Naive B cell (primary cell): ENCODE measurements around the gene CCNY. TPM values are rescaled to one million over a fixed set of nuclear protein-coding genes. Genes with fewer than 3 reads are reported as not detected.
A peak's percentile ranks its signal among the peaks of the same experiment; 100 is the strongest.

Experiments used
- ATAC-seq, 2 donors: fragments of 150-1000 bp; cut with Tn5 transposase; 2 replicates each; pipeline ENCODE4 v1.10.0; 2021; ENCODE audit warnings: low read depth in 2 of 2, mild to moderate bottlenecking in 2 of 2, moderate library complexity in 2 of 2
- DNase-seq: peaks from one replicate; pipeline ENCODE4 v3.0.0; 2022
- H3K27ac Mint-ChIP-seq, 6 donors: one replicate each; pipeline ENCODE4 v1.8.0; 2020 to 2022; ENCODE audit warnings: mild to moderate bottlenecking in 6 of 6, mixed read lengths in 6 of 6, moderate library complexity in 5 of 6, inconsistent platforms in 2 of 6
- H3K27me3 Mint-ChIP-seq, 3 donors: one replicate each; pipeline ENCODE4 v1.8.0; 2021 to 2022; ENCODE audit warnings: mixed read lengths in 3 of 3, mild to moderate bottlenecking in 1 of 3
- H3K36me3 Mint-ChIP-seq, 2 donors: one replicate each; pipeline ENCODE4 v1.8.0; 2020 to 2022; ENCODE audit warnings: mixed read lengths in 2 of 2, inconsistent platforms in 1 of 2, mild to moderate bottlenecking in 1 of 2
- H3K4me1 Mint-ChIP-seq, 3 donors: one replicate each; pipeline ENCODE4 v1.8.0; 2020 to 2022; ENCODE audit warnings: mixed read lengths in 3 of 3, inconsistent platforms in 1 of 3, mild to moderate bottlenecking in 1 of 3, moderate library complexity in 1 of 3
- H3K4me3 Mint-ChIP-seq, 8 donors: one replicate each; pipeline ENCODE4 v1.8.0; 2020 to 2022; ENCODE audit warnings: mild to moderate bottlenecking in 8 of 8, mixed read lengths in 8 of 8, moderate library complexity in 8 of 8, inconsistent platforms in 2 of 8
- H3K9me3 Mint-ChIP-seq, 7 donors: one replicate each; pipeline ENCODE4 v1.8.0; 2020 to 2022; ENCODE audit warnings: mixed read lengths in 7 of 7, mild to moderate bottlenecking in 5 of 7, inconsistent platforms in 2 of 7, moderate library complexity in 1 of 7
- polyA plus RNA-seq, 6 donors: library from polyadenylated mRNA; unstranded; fragments of 300-500 nt; fragmentation: Illumina TruSeq; gene quantifications; one replicate each; pipeline ENCODE4 v1.2.3, GENCODE V29; 2021; ENCODE audit warnings: low read depth in 6 of 6

The CCNY gene
- polyA plus RNA-seq, 6 donors from 2014 or later = 9.4 to 27.7 (median 13.6) TPM

DNA sequence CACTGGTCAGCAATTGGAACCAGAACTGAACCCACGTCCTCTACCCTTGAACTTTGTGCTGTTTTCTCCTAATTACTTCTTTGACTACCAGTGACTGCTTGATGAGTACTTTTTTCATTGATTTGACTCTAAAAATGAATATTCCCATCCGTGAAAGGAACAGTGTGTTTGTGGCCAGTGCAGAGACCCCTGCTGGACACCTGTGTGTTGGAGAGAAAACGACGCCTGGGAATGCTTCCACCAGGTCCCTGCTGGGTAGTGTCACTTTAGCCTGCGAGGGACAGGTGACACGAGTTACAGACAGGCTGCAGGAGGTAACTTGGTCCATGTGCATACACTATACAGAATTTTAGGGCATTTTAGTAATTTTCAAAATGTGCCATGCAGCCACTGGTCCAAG is 262.1 kb downstream of the CCNY start:
- H3K4me3 Mint-ChIP-seq = no peak overlapping the region
- no peak overlapping the region for H3K27ac Mint-ChIP-seq
- peaks cover 4 to 24% (median 15%) of the 10 kb centered on the region in 7 donors for H3K9me3 Mint-ChIP-seq
- peaks cover 0 to 6% (median 1%) of the 10 kb centered on the region in 3 donors for H3K4me1 Mint-ChIP-seq
- ATAC-seq (no peak), DNase-seq (no peak)
- H3K36me3 Mint-ChIP-seq = peaks cover 5 to 9% of the 10 kb centered on the region in 2 donors
- H3K27me3 Mint-ChIP-seq = peaks cover 31 to 46% (median 46%) of the 10 kb centered on the region in 3 donors

DNA sequence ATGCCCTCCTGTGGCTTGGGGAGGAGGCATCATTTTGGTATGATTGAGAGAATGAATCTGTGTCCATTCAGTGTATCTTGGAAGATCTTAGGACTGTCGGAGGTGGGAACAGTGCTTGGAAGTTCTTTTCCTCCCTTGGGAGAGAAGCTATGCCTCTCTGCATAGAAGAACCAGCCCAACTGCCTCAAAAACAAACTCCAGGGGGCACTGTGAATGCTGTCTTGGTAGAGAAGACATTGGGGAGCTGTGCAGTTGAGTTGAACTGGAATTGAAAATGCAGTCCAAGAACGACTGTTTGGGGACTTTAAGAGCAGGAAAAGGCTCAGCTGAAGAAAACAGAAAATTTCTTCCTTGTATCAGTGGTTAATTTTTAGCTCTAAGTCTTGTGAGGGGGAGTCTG is 263.9 kb downstream of the CCNY start:
- Mint-ChIP-seq H3K4me3 (no peak overlapping the region), H3K9me3 (peaks cover 4 to 23% (median 12%) of the 10 kb centered on the region in 7 donors), H3K27ac (no peak overlapping the region), H3K36me3 (peaks cover 5 to 9% of the 10 kb centered on the region in 2 donors), H3K27me3 (peaks cover 44 to 62% (median 55%) of the 10 kb centered on the region in 3 donors), H3K4me1 (peaks cover 0 to 6% (median 4%) of the 10 kb centered on the region in 3 donors)
- ATAC-seq = no peak
- DNase-seq = no peak

DNA sequence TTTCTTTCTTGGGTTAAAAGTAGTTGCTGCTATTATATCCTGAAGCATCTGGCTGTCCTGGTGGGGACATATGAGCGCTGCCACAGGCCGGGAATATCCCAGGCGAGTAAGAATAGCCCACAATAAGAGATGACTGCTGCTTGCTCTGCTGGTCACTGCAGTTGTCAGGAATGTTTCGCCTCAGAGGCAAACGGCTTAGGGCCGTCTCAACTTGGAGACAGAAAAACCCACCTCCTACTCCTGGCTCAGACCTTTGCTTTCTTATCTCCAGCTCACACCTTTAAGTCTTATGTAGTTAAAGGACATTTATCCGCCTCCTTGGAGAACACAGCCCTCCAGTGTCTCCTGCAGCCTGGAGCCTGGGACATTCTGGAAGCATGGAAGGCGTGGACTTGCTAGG is 268.9 kb downstream of the CCNY start, which contains the start of gene GJD4:
Gene GJD4, plus strand, starts transcription at position 151 of the 400 bp plus-strand sequence. Its CDS starts 227 bp downstream, at position 378.
- Mint-ChIP-seq H3K4me3 (peak within 1 kb of the TSS in 1 of 8 donors; percentile 21), H3K4me1 (peaks cover 8 to 12% (median 10%) of the 10 kb centered on the region in 3 donors), H3K36me3 (peaks cover 5 to 17% of the 10 kb centered on the region in 2 donors), H3K9me3 (peaks cover 0 to 29% (median 15%) of the 10 kb centered on the region in 7 donors), H3K27me3 (peaks cover 52 to 71% (median 55%) of the 10 kb centered on the region in 3 donors), H3K27ac (peak within 1 kb of the TSS in 1 of 6 donors; percentile 54)
- ATAC-seq (no peak), DNase-seq (no peak)

DNA sequence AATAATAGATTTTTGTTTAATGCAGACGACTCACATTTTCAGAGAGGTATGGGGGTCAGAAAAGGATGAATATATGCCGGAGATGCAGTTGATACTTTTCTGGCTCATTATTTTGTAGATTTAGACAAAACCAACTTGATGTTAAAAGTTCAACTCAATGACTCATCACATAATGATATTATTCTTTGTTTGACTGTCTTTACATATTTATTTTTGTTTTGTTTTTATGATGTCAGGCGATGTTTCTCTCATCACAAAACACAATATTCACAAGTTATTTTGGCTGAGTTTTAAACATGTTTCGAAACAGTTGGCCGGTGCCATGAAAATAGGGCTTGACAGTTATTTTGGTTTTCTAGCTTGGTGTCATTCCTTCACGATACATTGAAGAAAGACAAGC is 270.1 kb downstream of the CCNY start:
- H3K27me3 Mint-ChIP-seq = peaks cover 44 to 67% (median 48%) of the 10 kb centered on the region in 3 donors
- no peak for ATAC-seq
- peak overlapping the region in 1 of 8 donors; percentile 5 for H3K4me3 Mint-ChIP-seq

DNA sequence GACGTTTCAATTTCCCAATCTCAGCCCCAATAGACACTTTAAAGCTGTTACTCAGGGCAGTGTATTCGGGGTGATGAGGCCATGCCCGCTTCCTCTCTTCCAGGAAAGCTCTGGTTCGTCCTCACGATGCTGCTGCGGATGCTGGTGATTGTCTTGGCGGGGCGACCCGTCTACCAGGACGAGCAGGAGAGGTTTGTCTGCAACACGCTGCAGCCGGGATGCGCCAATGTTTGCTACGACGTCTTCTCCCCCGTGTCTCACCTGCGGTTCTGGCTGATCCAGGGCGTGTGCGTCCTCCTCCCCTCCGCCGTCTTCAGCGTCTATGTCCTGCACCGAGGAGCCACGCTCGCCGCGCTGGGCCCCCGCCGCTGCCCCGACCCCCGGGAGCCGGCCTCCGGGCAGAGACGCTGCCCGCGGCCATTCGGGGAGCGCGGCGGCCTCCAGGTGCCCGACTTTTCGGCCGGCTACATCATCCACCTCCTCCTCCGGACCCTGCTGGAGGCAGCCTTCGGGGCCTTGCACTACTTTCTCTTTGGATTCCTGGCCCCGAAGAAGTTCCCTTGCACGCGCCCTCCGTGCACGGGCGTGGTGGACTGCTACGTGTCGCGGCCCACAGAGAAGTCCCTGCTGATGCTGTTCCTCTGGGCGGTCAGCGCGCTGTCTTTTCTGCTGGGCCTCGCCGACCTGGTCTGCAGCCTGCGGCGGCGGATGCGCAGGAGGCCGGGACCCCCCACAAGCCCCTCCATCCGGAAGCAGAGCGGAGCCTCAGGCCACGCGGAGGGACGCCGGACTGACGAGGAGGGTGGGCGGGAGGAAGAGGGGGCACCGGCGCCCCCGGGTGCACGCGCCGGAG is 271.4 kb downstream of the CCNY start:
- H3K27ac Mint-ChIP-seq = no peak overlapping the region
- peak overlapping the region; percentile 49 to 85 (median 82) for H3K4me3 Mint-ChIP-seq
- peaks cover 0 to 13% (median 12%) of the 10 kb centered on the region in 7 donors for H3K9me3 Mint-ChIP-seq
- peaks cover 0 to 14% of the 10 kb centered on the region in 2 donors for H3K36me3 Mint-ChIP-seq
- ATAC-seq (no peak), DNase-seq (no peak)
- peaks cover 8 to 12% (median 10%) of the 10 kb centered on the region in 3 donors for H3K4me1 Mint-ChIP-seq
- H3K27me3 Mint-ChIP-seq = peaks cover 50 to 68% (median 53%) of the 10 kb centered on the region in 3 donors

More for the DNA sequence above, 270.1 kb downstream of the CCNY start:
- peaks cover 8 to 12% (median 10%) of the 10 kb centered on the region in 3 donors for H3K4me1 Mint-ChIP-seq
- H3K9me3 Mint-ChIP-seq = peaks cover 0 to 20% (median 12%) of the 10 kb centered on the region in 7 donors
- DNase-seq = no peak
- H3K36me3 Mint-ChIP-seq = peaks cover 2 to 17% of the 10 kb centered on the region in 2 donors
- H3K27ac Mint-ChIP-seq = no peak overlapping the region

DNA sequence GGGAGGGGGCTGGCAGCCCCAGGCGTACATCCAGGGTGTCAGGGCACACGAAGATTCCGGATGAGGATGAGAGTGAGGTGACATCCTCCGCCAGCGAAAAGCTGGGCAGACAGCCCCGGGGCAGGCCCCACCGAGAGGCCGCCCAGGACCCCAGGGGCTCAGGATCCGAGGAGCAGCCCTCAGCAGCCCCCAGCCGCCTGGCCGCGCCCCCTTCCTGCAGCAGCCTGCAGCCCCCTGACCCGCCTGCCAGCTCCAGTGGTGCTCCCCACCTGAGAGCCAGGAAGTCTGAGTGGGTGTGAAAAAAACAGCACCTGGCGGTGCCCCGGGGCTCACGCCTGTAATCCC is 272.0 kb downstream of the CCNY start:
- DNase-seq = no peak
- Mint-ChIP-seq H3K4me3 (peak overlapping the region in 2 of 8 donors; percentile 61 to 62), H3K27ac (no peak overlapping the region), H3K9me3 (peaks cover 0 to 13% (median 10%) of the 10 kb centered on the region in 7 donors), H3K4me1 (peaks cover 8 to 11% (median 9%) of the 10 kb centered on the region in 3 donors), H3K27me3 (peaks cover 50 to 67% (median 53%) of the 10 kb centered on the region in 3 donors), H3K36me3 (peaks cover 0 to 14% of the 10 kb centered on the region in 2 donors)
- no peak for ATAC-seq

DNA sequence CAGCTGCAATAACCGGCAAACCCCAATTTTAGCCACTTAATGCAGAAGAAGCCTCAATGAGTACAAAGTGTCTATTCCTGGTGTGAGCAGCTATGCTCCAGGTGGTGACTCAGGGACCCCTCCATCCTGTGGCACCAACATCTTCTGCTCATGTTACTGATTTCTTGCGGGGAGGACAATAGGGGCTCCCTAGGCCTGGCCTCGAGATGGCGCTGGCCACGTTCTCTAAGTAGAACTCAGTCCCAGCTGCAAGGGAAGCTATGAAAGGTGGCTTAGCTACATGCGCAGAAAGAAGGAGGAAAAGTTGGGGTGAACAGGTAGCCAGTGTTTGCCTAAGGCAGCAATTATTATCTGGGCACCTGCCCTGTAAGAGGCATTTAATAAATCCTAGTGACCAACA is 275.4 kb downstream of the CCNY start:
- Mint-ChIP-seq H3K27ac (no peak overlapping the region), H3K27me3 (peaks cover 37 to 58% (median 52%) of the 10 kb centered on the region in 3 donors), H3K36me3 (peaks cover 0 to 14% of the 10 kb centered on the region in 2 donors), H3K4me3 (peak overlapping the region in 1 of 8 donors; percentile 7), H3K4me1 (peaks cover 6 to 9% (median 8%) of the 10 kb centered on the region in 3 donors), H3K9me3 (peaks cover 0 to 13% (median 10%) of the 10 kb centered on the region in 7 donors)
- DNase-seq (no peak), ATAC-seq (no peak)

DNA sequence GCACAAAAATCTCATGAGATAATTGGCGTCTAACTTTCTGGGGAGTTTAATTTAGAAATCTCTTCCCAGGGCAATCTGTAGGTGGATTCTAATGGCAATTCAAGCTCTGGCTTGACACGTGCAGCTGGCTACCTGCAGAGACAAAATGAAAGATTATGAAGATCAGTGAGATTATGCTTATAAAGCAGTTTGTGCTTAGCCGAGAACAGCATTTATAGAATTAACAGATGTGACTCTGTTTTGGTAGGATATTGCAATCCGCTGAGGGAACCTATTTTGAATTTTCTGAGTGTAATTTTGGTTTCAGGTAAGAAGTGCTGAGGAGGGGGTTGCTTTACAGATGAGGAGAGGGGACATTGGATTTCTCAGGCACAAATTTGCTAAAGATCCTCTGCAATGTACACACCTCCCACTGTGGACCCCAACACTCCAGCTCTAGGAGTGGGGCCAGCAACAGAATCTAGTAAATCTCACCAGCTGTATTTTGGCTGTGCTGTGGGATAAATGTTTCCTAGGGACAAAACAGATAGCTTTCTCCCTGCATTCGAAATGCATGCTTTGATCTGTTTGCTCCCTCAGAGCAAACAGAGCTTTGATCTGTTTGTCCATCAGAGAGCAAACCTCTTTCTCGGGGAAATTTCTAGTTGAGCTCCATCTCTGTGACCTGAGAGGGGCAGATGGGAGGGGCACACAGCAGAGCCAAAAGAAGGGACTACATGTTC is 276.2 kb downstream of the CCNY start:
- Mint-ChIP-seq H3K36me3 (peaks cover 0 to 14% of the 10 kb centered on the region in 2 donors), H3K27ac (no peak overlapping the region), H3K9me3 (peaks cover 0 to 13% (median 10%) of the 10 kb centered on the region in 7 donors), H3K4me3 (no peak overlapping the region), H3K4me1 (peaks cover under 1 to 4% (median 3%) of the 10 kb centered on the region in 3 donors), H3K27me3 (peaks cover 29 to 53% (median 46%) of the 10 kb centered on the region in 3 donors)
- DNase-seq (no peak), ATAC-seq (no peak)

DNA sequence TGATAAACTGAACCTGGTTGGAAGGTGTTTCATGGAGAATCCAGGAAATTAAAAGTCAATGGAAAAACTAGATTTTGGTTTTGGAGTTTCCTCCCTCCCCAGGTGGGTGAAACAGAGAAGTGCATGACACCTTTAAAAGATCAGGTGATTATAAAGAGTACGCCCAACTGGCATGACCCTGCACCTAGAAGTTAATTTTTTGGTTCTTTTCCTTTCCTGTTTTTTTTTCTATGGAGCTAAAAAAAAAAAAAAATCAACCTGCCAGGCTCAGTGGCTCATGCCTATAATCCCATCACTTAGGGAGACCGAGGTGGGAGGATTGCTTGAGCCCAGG is 276.8 kb downstream of the CCNY start:
- H3K9me3 Mint-ChIP-seq = peaks cover 0 to 13% (median 10%) of the 10 kb centered on the region in 7 donors
- no peak overlapping the region for H3K27ac Mint-ChIP-seq
- DNase-seq = no peak
- peaks cover 29 to 53% (median 43%) of the 10 kb centered on the region in 3 donors for H3K27me3 Mint-ChIP-seq
- H3K36me3 Mint-ChIP-seq = peaks cover 0 to 14% of the 10 kb centered on the region in 2 donors
- H3K4me3 Mint-ChIP-seq = no peak overlapping the region
- peaks cover 0 to 3% (median 0%) of the 10 kb centered on the region in 3 donors for H3K4me1 Mint-ChIP-seq
- ATAC-seq = no peak

DNA sequence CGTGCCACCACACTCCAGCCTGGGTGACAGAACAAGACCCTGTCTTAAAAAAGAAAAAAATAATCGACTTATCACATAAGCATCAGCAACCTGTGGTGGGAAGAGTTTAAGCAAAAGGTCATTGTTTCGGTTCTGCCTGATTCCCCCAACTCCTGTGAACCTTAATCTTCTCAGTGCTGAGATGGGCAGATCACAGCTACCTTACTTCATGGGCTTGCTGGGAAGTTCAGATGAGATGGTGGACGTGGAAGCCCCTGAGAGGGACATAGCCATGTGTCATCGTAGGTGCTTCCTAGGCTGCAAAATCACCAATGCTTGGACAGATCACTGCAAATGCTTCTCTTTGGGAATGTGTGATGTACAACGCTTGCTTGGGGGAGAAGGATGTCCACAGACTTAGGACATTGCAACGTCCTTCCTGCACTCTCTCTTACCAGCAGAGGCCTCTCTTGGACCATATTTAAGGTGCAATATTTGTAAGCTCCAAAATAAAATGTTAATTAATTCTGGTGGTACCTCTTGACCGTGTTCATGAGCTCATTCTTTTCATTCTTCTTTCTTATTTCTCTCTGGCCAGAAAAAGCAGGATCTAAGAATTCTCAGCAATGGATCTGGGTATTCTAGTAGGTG is 277.4 kb downstream of the CCNY start:
- Mint-ChIP-seq H3K4me1 (peaks cover 0 to 3% (median 0%) of the 10 kb centered on the region in 3 donors), H3K27me3 (peaks cover 29 to 54% (median 43%) of the 10 kb centered on the region in 3 donors), H3K9me3 (peaks cover 0 to 13% (median 10%) of the 10 kb centered on the region in 7 donors), H3K36me3 (peaks cover 0 to 14% of the 10 kb centered on the region in 2 donors), H3K4me3 (no peak overlapping the region), H3K27ac (no peak overlapping the region)
- no peak for DNase-seq
- no peak for ATAC-seq

DNA sequence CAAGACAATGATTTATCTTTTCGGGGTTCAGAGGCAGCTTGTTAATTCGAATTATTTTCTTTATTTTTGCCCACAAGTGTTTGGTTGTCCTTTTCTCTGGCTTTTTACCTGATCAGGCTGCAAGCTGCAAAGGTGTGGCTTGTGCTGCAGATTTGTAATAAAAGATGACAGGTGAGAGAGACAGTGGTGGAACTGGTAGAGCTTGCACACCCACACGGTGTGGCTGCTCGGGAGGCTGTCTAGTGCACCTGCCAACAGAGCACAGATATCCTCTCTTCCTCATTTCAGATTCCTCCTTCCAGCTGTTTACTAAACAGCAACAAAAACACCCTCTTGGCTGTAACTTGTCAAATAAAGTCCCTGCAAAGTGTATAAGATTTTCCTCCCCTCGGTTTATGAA is 278.0 kb downstream of the CCNY start:
- ATAC-seq = no peak
- H3K4me3 Mint-ChIP-seq = no peak overlapping the region
- DNase-seq = no peak
- peaks cover 0 to 16% (median 14%) of the 10 kb centered on the region in 7 donors for H3K9me3 Mint-ChIP-seq
- H3K36me3 Mint-ChIP-seq = peaks cover 0 to 14% of the 10 kb centered on the region in 2 donors
- no peak overlapping the region for H3K27ac Mint-ChIP-seq
- H3K27me3 Mint-ChIP-seq = peaks cover 25 to 60% (median 42%) of the 10 kb centered on the region in 3 donors
- H3K4me1 Mint-ChIP-seq = peaks cover 0 to 3% (median 0%) of the 10 kb centered on the region in 3 donors
